ENCODE data around the gene SEC14L3.

The SEC14L3 gene

GRCh38 chr22:30429887-30430286 lies 41.9 kb downstream of the SEC14L3 start:
- H3K36me3 ChIP-seq (ENCODE audit: control insufficient read depth, insufficient read depth, low read length): peaks cover 11% of the 10 kb centered on the region
- DNase-seq (ENCODE audit: extremely low read depth, insufficient read length): no peak
- TF ChIP-seq CTCF (IDR thresholded peaks at IDR 0.05; ENCODE audit: insufficient read depth, low read length, poor library complexity, severe bottlenecking): no peak
- no peaks in the 10 kb centered on the region for H3K27me3 ChIP-seq (replicated peaks; ENCODE audit: control insufficient read depth, insufficient read depth, low read length)
- no peak overlapping the region for H3K4me3 ChIP-seq (replicated peaks; ENCODE audit: low read depth, low read length)

GRCh38 chr22:30427871-30428270 lies 43.9 kb downstream of the SEC14L3 start:
- Histone ChIP-seq H3K4me3 (replicated peaks; ENCODE audit: low read depth, low read length) (no peak overlapping the region), H3K36me3 (ENCODE audit: control insufficient read depth, insufficient read depth, low read length) (peaks cover 11% of the 10 kb centered on the region), H3K27me3 (replicated peaks; ENCODE audit: control insufficient read depth, insufficient read depth, low read length) (no peaks in the 10 kb centered on the region)
- no peak for TF ChIP-seq CTCF (IDR thresholded peaks at IDR 0.05; ENCODE audit: insufficient read depth, low read length, poor library complexity, severe bottlenecking)
- DNase-seq (ENCODE audit: extremely low read depth, insufficient read length): no peak

GRCh38 chr22:30426388-30427353 lies 45.1 kb downstream of the SEC14L3 start:
- H3K27me3 ChIP-seq (replicated peaks; ENCODE audit: control insufficient read depth, insufficient read depth, low read length): no peaks in the 10 kb centered on the region
- peak; percentile 70 for TF ChIP-seq CTCF (IDR thresholded peaks at IDR 0.05; ENCODE audit: insufficient read depth, low read length, poor library complexity, severe bottlenecking)
- peak; percentile 66 for DNase-seq (ENCODE audit: extremely low read depth, insufficient read length)
- H3K4me3 ChIP-seq (replicated peaks; ENCODE audit: low read depth, low read length): peak overlapping the region; percentile 70
- peaks cover 11% of the 10 kb centered on the region for H3K36me3 ChIP-seq (ENCODE audit: control insufficient read depth, insufficient read depth, low read length)

GRCh38 chr22:30425616-30426387 lies 46.0 kb downstream of the SEC14L3 start, which contains the start of gene MTFP1:
Gene MTFP1, plus strand, starts transcription at chr22:30425768. Its CDS starts 112 bp downstream, at chr22:30425880.
- Histone ChIP-seq H3K4me3 (replicated peaks; ENCODE audit: low read depth, low read length) (peak within 1 kb of the TSS; percentile 70), H3K27me3 (replicated peaks; ENCODE audit: control insufficient read depth, insufficient read depth, low read length) (no peaks in the 10 kb centered on the region), H3K36me3 (ENCODE audit: control insufficient read depth, insufficient read depth, low read length) (peaks cover 13% of the 10 kb centered on the region)
- peak; percentile 77 for DNase-seq (ENCODE audit: extremely low read depth, insufficient read length)
- no peak for TF ChIP-seq CTCF (IDR thresholded peaks at IDR 0.05; ENCODE audit: insufficient read depth, low read length, poor library complexity, severe bottlenecking)

- TF ChIP-seq CTCF (IDR thresholded peaks at IDR 0.05; ENCODE audit: insufficient read depth, low read length, poor library complexity, severe bottlenecking): no peak
- Histone ChIP-seq H3K36me3 (ENCODE audit: control insufficient read depth, insufficient read depth, low read length) (peaks cover 13% of the 10 kb centered on the region), H3K4me3 (replicated peaks; ENCODE audit: low read depth, low read length) (peak overlapping the region; percentile 70), H3K27me3 (replicated peaks; ENCODE audit: control insufficient read depth, insufficient read depth, low read length) (no peaks in the 10 kb centered on the region)
- no peak for DNase-seq (ENCODE audit: extremely low read depth, insufficient read length)
Observed at GRCh38 chr22:30425327-30425615, 46.5 kb downstream of the SEC14L3 start.

Measured in GM06990 (cell line).